Amygdala (tissue), 56 donors: Measurements from ENCODE around the gene TMEM30A.
A peak's percentile ranks its signal among the peaks of the same experiment; 100 is the strongest.

Source experiments
- DNase-seq, 56 donors: peaks; one replicate each; lab custom pipeline; 2025; lab: John Stamatoyannopoulos, UW

Gene TMEM30A

GRCh38 chr6:75284632-75285282 lies at the start of gene TMEM30A:
TSS of gene TMEM30A (minus strand) at chr6:75284792. CDS start at chr6:75284638, 154 bp downstream.
- DNase-seq, result peak; percentile 66 to 99 (median 96)

DNA sequence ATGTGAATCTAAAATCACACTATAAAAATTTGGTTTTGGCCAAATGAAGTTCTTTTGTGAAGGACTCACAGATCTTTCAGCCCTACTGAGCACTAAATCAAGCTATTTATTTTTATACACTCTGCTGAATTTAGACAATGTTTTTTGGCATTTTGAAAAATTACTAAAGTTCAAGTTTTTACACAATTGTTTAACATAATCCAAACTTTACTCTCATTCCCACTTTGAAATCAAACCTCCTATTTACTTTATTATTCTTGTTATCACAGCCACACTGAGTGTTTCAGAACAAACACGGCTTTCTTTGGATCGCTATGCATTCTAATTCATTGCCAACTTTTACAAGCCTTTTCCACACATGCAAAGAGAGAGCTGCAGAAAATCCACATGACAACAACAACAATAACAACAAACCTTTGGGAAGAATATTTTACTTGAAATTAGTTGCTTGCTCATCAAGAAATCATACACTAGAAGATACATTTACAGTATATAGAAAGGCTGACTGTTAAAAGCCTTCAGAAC lies 49.1 kb upstream of the TMEM30A start:
- no peak for DNase-seq

DNA sequence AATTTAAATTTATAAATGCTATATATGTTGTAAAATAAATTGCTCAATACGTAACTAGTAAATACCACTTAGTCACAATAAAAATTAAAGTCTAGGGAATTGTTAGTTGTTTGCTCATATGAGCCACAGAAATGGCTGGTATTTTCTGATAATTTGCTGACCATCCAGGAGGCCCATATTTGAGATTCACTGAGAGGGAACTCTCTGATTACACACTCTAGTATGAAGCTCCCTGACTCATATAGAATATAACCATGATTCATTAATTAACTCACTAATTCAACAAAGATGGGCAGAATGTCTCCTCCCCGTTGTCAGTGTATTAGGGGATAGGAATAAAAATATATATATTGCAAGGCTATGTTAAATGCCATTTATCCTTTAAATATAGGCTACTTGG lies 46.6 kb upstream of the TMEM30A start:
- DNase-seq, result no peak

DNA sequence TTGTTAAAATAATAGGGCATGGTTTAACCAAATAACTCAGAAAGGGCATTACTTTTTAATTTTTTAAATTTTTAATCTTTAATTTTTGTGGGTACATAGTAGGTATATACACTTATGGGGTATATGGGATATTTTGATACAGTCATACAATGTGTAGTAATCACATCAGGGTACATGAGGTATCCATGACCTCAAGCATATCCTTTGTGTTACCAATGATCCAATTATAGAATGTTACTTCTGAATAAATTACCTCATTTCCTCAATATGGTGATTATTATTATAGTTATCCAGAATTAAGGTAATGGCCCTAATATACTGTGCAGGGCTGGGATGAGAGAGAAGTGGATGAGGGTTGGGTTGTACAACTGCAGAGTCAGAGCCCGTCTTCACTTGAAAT lies 45.1 kb upstream of the TMEM30A start:
- DNase-seq, result no peak

DNA sequence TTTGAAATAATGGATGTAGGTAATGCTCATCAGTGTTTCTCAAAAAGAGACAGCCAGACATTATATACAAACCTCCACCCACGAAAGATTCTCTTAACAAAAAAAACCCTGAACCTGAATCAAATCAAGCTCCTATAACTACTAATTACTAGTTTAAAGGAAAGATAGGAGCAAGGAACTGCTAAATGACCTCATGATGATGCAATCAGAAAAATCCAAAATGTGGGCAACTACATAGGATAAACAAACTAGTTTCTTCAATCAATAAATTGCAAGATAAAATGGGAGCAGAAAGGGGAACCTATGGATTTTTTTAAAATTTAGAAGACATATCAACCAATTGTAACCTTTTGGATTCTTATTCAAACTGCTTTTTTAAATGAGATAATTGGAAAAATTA lies 43.2 kb upstream of the TMEM30A start:
- DNase-seq, result no peak

GRCh38 chr6:75326557-75327258 lies 42.1 kb upstream of the TMEM30A start:
- DNase-seq, result no peak

DNA sequence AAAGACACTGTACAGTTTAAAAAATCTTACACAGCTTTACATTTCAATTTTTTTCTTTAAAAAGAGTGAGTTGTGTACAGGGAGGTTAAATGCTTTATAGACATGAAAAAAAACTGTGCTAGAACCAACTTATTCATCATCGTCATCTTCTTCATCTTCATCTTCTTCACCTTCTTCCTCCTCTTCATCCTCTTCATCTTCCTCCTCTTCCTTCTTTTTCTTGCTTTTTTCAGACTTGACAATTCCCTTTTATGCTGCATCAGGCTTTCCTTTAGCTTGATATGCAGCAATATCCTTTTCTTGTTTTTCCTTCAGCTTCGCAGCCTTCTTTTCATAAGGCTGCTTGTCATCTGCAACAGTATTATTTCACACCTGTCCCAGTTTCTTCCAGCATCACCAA lies 34.3 kb upstream of the TMEM30A start:
- no peak for DNase-seq

DNA sequence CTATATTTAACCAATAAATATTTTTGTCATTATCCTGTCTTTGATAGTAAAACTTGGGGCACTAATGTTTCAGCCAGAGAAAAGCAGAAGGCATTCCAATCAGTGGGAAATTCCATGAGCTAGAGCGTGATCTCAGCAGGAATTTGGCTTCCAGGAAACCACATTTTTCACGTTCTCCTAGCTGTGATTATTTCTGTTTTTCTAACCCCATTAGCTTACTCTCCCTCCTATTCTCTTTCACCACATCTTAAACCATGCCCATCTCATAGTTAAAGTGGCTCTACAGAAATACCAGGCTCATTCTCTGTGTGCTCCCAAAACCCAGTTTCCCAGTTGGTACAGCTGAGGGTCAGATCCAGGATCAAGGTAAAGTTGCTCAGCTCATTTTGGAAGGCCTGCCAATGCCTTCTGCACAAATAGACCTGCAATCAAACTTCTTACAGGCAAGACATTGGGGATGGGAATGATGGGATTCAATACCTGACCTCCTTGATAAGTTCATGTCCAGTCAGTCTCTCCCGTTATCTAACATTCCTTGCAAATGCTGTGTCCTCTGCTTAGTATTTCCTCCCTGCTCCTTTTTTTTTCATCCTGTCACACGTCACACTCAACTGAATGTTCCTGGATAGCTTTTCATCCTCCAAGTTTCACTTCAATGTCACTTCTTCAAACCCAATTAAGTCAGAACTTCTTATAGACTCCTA lies 33.1 kb upstream of the TMEM30A start:
- DNase-seq, result no peak

GRCh38 chr6:75315978-75316377 lies 31.4 kb upstream of the TMEM30A start:
- DNase-seq, result no peak

DNA sequence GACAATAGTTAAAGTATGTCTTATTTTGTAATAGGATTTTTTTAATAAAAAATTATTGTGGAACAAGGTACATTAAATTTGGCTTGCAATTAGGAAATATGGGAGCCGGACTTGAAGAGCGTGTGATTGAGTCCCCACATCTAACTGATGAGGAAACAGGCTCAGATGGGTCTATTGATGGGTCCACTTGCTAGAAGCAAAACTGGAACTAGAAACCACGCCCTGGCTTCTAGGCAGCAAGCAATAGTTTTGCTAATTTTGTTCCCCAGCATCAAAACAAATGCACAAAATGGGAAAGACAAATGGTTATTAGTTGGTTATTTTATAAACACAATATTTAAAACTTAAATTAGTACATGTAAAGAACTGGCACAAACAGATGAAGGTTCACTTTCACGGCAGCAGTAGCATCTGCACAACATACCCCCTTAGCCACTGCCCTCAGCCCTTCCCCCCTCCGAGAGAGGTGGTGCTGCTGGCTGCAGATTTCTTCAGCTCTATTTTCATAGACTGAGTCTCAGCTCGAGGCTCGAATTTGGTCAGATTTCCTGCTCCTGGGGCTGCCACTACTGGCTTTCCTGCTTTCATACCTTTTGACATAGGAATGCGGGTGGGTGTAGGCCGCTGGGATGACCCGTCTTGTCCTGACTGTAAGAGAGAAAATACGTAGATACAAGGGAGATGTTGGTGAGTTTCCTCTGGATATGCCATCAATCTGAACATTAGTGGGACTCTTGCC lies 23.8 kb upstream of the TMEM30A start:
- no peak for DNase-seq

GRCh38 chr6:75307364-75308004 lies 22.9 kb upstream of the TMEM30A start:
- DNase-seq, result no peak

- no peak for DNase-seq
Measured at GRCh38 chr6:75306064-75306463, 21.5 kb upstream of the TMEM30A start.

GRCh38 chr6:75305573-75305972 lies 21.0 kb upstream of the TMEM30A start:
- no peak for DNase-seq

GRCh38 chr6:75302280-75302679 lies 17.7 kb upstream of the TMEM30A start:
- DNase-seq, result no peak

- DNase-seq, result no peak
Measured at GRCh38 chr6:75301537-75301936, 16.9 kb upstream of the TMEM30A start.

- no peak for DNase-seq
Measured at GRCh38 chr6:75301088-75301487, 16.5 kb upstream of the TMEM30A start.

DNA sequence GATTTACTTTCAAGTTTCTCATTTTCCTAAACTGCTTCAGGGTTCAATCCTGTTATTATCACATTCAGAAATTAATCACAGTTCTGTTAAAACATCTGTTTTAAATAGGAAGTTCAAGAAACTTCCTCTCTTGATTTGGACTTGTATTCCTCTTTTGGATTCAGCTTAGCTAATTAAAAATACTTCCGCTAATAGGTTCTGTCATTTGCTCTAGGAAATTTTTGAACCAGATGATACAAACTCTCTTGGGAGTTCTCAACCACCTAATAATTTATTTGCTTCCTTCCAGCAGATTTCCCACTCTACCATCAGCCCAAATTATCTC lies 15.9 kb upstream of the TMEM30A start:
- no peak for DNase-seq

DNA sequence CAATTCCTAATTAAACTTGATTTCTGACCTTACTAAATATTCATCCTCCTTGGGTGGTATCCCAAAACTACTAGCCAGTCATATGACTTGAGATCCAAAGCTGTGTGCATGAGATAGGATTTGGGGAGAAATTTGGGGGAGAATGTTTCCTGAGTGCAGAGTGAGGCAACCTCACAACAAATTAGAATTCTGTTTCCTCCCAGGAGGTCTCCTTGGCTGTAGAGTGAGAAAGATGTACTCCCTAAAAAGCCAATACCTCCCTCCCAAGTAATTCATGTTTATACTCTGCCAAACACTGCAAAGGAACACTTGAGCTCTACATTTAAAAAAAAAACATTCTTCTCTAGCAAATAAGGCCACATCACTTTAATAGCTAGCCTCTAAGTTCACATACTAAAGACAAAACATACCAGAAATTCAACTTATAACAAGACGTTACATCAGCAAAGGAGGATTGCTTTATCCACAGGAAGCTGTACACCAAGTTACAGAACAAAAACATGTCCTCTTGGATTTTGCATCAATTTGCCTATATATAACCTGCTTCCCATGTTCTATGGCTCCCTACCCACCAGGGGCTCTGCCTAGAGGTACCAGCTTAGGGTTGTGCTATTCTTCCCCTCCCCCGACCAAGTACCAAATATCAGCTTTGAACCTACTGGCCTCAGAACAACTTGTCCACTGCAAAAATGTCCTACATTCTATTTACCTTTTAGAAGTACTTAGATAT lies 15.4 kb upstream of the TMEM30A start:
- no peak for DNase-seq
